ENCODE data around the gene UBE2O.

UBE2O gene

GRCh38 chr17:76462556-76463290 lies 9.8 kb upstream of the UBE2O start:
- no peak for DNase-seq

GRCh38 chr17:76461765-76462555 lies 9.0 kb upstream of the UBE2O start:
- no peak for DNase-seq

- DNase-seq: no peak
These were observed 6.7 kb upstream of the UBE2O start for GRCh38 chr17:76459674-76460073.

- DNase-seq: no peak
These were observed 5.9 kb upstream of the UBE2O start for GRCh38 chr17:76458580-76459490.

GRCh38 chr17:76453431-76453743 lies 435 bp upstream of the UBE2O start:
- no peak for DNase-seq

- no peak for DNase-seq
These were observed 759 bp downstream of the UBE2O start for GRCh38 chr17:76452127-76452659.

GRCh38 chr17:76451506-76451905 lies 1.4 kb downstream of the UBE2O start:
- no peak for DNase-seq

- DNase-seq: no peak
These were observed 3.8 kb downstream of the UBE2O start for GRCh38 chr17:76449126-76449525.

- DNase-seq: no peak
These were observed 4.9 kb downstream of the UBE2O start for GRCh38 chr17:76447931-76448652.

GRCh38 chr17:76446449-76447231 lies 6.3 kb downstream of the UBE2O start:
- no peak for DNase-seq

- no peak for DNase-seq
These were observed 7.1 kb downstream of the UBE2O start for GRCh38 chr17:76445697-76446448.

- DNase-seq: no peak
These were observed 8.2 kb downstream of the UBE2O start for GRCh38 chr17:76444518-76445311.

GRCh38 chr17:76442341-76443338 lies 10.3 kb downstream of the UBE2O start:
- DNase-seq: no peak

GRCh38 chr17:76441686-76442340 lies 11.1 kb downstream of the UBE2O start:
- no peak for DNase-seq

GRCh38 chr17:76440751-76441362 lies 12.1 kb downstream of the UBE2O start:
- no peak for DNase-seq

- no peak for DNase-seq
These were observed 13.5 kb downstream of the UBE2O start for GRCh38 chr17:76439314-76439928.

- DNase-seq: no peak
These were observed 14.0 kb downstream of the UBE2O start for GRCh38 chr17:76438906-76439305.

Data from SIG-M5 (cell line).